HUES48 (cell line): ENCODE results near the gene TACC2.

Source experiments
- H3K27ac ChIP-seq: one replicate; pipeline ENCODE4 v1.7.0; 2013; ENCODE audit warnings: low read depth, low read length, inconsistent platforms
- H3K27me3 ChIP-seq: 2 replicates; pipeline ENCODE4 v1.6.1; 2013; ENCODE audit warnings: mild to moderate bottlenecking, low read length; ENCODE audit not compliant: control insufficient read depth, insufficient read depth
- H3K36me3 ChIP-seq: 2 replicates; pipeline ENCODE4 v1.6.1; 2013; ENCODE audit warnings: low read length; ENCODE audit not compliant: control insufficient read depth, insufficient read depth
- H3K4me1 ChIP-seq: 2 replicates; pipeline ENCODE4 v1.6.1; 2013; ENCODE audit warnings: mild to moderate bottlenecking, low read length; ENCODE audit not compliant: control insufficient read depth, insufficient read depth
- H3K4me3 ChIP-seq: 2 replicates; pipeline ENCODE4 v1.5.1; 2013; ENCODE audit warnings: mild to moderate bottlenecking, low read depth, low read length
- H3K9ac ChIP-seq: 2 replicates; pipeline ENCODE4 v1.6.1; 2013; ENCODE audit warnings: mild to moderate bottlenecking, low read depth, low read length, moderate library complexity
- H3K9me3 ChIP-seq: 2 replicates; pipeline ENCODE4 v1.6.1; 2013; ENCODE audit warnings: low read length; ENCODE audit not compliant: control insufficient read depth, insufficient read depth

Gene TACC2

DNA sequence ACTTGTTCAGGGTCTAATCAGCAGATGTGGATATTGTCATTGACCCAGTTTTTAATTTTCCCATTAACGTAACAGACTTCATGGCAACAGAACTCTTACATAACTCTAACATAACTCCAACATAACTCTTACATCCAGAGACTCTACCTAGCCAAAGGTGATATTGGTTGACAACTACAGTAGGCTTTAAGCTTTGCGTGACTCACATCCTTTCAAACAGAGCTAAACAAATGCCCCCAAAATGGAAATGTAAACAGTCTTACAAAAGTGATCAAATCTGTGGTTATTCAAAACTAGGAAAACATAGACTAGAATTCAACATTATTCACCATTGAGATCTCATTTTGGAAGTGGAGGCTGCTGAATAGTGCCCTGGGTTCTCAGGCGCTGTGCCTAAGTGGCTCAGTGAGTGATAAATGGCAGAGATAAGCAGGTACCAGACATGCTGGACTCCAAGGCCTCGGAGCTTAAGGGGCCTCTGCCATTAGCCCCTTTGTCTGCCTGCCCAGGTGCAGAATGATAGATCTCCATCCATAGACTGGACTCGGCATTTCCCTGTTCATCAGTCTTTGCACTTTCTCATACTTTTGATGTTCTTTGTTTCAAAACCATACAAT lies 247.8 kb downstream of the TACC2 start:
- H3K36me3 ChIP-seq = peaks cover 77% of the 10 kb centered on the region
- H3K27ac ChIP-seq = no peak overlapping the region
- H3K9me3 ChIP-seq = no peaks in the 10 kb centered on the region

DNA sequence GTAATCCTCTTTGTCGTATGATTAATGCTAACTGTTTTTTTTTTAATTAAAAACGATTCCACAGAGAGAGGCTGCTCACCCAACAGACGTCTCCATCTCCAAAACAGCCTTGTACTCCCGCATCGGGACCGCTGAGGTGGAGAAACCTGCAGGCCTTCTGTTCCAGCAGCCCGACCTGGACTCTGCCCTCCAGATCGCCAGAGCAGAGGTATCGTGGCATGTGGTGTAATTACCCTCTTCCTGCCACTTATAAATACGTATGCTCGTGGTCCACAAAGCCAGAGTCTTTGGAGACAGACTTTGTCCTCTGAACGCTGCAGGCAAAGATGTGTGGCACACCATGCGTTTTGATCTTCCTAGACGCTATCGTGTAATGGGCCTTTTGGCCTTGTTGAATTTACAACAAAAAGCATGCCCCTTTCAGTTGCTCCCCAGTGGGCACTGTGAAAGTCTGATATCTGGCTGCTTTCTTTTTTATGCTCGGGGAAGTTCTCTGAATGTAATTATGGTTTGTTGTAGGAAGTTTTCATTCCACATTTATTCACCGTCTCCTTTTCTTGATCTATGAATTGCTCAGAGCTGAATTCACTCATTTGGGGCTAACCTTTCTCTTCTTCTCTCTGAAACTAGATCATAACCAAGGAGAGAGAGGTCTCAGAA lies 248.5 kb downstream of the TACC2 start:
- peaks cover 79% of the 10 kb centered on the region for H3K36me3 ChIP-seq
- H3K9ac ChIP-seq = no peak overlapping the region
- H3K4me1 ChIP-seq = no peaks in the 10 kb centered on the region

More for the DNA sequence above, 247.8 kb downstream of the TACC2 start:
- Histone ChIP-seq H3K4me1 (no peaks in the 10 kb centered on the region), H3K4me3 (no peak overlapping the region), H3K9ac (no peak overlapping the region), H3K27me3 (no peaks in the 10 kb centered on the region)

DNA sequence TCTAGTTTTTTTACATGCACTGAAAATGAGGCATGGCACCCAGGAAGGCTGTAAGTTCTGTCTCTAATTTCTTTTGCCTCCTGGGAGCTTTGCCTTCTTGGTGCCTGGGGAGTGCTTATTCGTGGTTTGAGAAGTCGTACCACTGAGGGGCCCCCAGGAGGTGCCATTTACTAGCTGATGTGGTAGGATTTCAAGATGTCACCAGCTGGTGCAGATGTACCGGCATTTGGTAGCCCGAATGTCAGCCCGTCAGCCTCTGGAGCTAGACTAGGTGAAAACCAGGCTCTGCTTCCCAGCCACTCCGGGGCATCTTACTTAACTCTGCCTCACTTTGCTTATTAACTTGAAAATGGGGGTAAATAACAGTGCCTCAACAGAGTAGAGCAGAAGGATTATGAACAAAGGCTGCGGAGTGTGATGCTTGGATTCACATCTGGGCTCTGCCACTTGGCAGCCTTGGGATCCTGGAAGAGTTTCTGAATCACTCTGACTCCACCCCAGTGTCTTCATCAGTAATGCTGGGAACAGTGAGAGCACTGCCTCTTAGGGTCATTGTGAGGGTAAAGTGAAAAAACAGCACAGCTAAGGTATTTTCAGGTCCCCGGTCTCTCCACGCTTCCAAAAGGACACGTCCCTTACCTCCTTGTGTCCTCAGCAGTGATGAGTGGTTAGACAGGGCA lies 250.8 kb downstream of the TACC2 start:
- Histone ChIP-seq H3K4me3 (no peak overlapping the region), H3K27me3 (no peaks in the 10 kb centered on the region), H3K9ac (no peak overlapping the region), H3K27ac (no peak overlapping the region), H3K4me1 (no peaks in the 10 kb centered on the region), H3K9me3 (no peaks in the 10 kb centered on the region), H3K36me3 (peaks cover 87% of the 10 kb centered on the region)

More for the DNA sequence above, 248.5 kb downstream of the TACC2 start:
- Histone ChIP-seq H3K27ac (no peak overlapping the region), H3K4me3 (no peak overlapping the region), H3K9me3 (no peaks in the 10 kb centered on the region), H3K27me3 (no peaks in the 10 kb centered on the region)

DNA sequence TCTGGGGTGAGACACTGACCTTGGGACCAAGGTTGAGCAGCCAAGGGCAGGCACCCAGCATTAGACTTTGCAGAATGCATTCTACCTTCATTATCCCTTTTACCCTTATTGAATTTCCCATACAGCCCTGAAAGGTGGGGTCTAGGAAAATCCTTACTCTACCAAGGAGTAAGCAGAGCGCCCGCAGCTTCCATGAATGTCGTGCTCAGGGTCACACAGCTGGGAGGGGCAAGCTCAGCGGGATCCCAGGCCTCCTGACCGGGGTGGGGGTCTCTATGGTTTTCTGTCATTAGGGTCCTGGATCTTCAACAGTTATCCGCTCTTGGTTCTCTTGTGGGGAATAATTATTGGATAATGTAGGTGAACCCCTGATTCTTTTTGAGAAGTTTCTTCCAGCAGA lies 251.4 kb downstream of the TACC2 start:
- Histone ChIP-seq H3K27me3 (no peaks in the 10 kb centered on the region), H3K4me1 (no peaks in the 10 kb centered on the region), H3K9ac (no peak overlapping the region), H3K27ac (no peak overlapping the region), H3K9me3 (no peaks in the 10 kb centered on the region), H3K4me3 (no peak overlapping the region), H3K36me3 (peaks cover 93% of the 10 kb centered on the region)

DNA sequence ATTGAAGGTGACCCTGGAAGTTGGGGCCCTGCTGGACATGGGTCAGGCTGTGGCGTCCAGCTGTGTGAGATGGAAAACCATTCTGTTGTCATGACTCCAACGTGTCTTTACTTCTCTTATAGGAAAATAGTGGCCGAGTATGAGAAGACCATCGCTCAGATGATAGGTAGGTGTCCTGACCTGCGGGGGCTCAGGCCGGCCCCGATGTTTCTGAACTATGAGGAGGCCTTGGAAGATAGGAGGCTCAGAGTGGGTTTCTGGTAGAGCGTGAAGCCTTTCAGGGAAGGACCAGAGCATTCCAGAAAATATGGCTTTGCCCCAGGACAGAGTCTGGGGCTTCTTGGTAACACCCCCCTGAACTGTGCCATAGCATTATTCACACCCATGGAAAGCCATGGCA lies 252.9 kb downstream of the TACC2 start:
- no peaks in the 10 kb centered on the region for H3K4me1 ChIP-seq
- H3K9ac ChIP-seq = no peak overlapping the region
- no peak overlapping the region for H3K27ac ChIP-seq
- H3K9me3 ChIP-seq = no peaks in the 10 kb centered on the region
- peaks cover 87% of the 10 kb centered on the region for H3K36me3 ChIP-seq
- H3K4me3 ChIP-seq = no peak overlapping the region
- no peaks in the 10 kb centered on the region for H3K27me3 ChIP-seq

DNA sequence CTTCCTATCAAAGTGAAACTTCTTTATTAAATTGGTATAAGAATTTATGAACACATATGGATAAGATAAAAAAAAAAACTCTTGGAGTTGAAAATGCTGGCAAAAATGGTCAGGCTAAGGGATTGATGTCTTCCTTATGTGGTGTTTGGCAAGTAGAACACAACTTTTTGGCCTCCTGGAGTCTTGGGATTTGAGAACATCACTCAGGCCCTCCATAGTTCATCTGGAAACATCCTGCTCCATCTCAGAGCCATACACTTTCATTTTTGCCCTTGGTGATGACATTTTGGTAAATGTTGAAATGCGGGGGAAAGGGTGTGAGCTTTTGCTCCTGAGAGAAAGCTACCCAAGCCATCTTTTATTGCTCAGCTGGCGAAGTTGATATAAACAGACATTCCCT lies 254.6 kb downstream of the TACC2 start:
- no peaks in the 10 kb centered on the region for H3K27me3 ChIP-seq
- no peaks in the 10 kb centered on the region for H3K9me3 ChIP-seq
- H3K4me3 ChIP-seq = no peak overlapping the region
- no peak overlapping the region for H3K9ac ChIP-seq
- peaks cover 72% of the 10 kb centered on the region for H3K36me3 ChIP-seq
- H3K4me1 ChIP-seq = no peaks in the 10 kb centered on the region
- no peak overlapping the region for H3K27ac ChIP-seq

DNA sequence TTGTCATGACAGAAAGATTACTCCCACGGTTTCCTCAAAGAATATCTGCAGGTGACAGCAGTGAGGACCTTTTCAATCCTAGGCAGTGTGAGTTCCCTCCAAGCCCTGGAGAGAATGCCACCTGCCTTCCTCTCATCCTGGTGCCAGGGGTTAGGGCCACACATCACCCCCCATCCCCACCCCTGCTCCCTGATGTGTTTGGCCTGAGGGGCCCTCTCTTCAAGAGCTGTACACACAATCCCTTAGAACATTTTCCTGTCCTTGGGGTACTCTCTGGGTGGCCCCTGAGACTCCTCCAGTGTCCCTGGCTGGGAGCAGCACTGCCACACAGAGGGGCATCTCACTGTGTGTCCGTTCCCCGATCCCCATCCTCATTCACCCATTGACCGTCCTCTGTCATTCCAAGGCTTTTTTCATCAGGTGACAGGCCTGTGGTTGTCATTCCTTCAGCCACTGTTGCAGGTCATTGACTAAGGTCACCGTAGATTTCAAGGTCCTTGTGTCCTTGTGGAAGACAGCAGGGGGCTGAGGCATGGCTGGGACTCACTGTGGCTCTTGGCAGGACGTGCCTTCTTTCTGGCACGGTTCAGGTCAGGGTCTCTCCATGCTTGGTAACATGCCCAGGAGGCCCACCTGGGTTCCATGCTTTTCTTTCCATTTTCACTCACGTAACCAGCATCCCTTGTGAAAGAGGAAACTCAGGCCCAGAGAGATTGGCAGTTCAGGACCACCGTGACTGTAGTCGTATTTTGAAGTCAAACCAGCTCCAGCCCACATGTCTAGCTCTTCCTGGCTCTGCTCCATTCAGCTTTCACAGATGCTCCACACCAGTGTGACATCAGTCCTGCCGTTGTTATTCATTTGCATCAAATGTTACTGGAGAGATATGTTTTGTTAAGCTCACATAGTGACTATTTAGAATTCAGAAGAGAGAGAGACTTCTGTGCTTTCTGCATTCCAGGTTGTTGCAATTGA lies 255.3 kb downstream of the TACC2 start:
- H3K4me1 ChIP-seq = no peaks in the 10 kb centered on the region
- H3K9me3 ChIP-seq = no peaks in the 10 kb centered on the region
- no peak overlapping the region for H3K27ac ChIP-seq
- peaks cover 72% of the 10 kb centered on the region for H3K36me3 ChIP-seq
- H3K9ac ChIP-seq = no peak overlapping the region
- H3K4me3 ChIP-seq = no peak overlapping the region
- no peaks in the 10 kb centered on the region for H3K27me3 ChIP-seq

DNA sequence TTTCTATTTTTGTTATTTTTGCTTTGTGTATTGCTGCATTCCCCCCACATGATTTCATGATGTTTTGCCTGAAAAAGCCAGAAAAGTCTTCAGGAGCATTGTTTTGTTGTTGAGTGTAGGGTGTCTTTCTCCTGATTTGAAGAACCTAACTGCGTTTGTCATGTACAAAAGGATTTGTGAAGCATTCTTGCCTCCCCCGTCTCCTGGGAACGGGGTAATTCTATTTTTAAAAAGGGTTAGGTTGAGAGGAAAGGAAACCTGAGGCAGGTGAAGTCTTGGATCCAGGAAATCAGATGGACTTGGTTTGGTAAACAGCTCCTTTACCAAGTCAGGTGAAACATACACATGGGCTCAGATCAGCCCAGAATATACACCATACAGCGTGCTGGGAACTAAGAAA lies 256.2 kb downstream of the TACC2 start:
- Histone ChIP-seq H3K9ac (no peak overlapping the region), H3K36me3 (peaks cover 72% of the 10 kb centered on the region), H3K27me3 (no peaks in the 10 kb centered on the region), H3K4me3 (no peak overlapping the region), H3K27ac (no peak overlapping the region), H3K4me1 (no peaks in the 10 kb centered on the region), H3K9me3 (no peaks in the 10 kb centered on the region)

DNA sequence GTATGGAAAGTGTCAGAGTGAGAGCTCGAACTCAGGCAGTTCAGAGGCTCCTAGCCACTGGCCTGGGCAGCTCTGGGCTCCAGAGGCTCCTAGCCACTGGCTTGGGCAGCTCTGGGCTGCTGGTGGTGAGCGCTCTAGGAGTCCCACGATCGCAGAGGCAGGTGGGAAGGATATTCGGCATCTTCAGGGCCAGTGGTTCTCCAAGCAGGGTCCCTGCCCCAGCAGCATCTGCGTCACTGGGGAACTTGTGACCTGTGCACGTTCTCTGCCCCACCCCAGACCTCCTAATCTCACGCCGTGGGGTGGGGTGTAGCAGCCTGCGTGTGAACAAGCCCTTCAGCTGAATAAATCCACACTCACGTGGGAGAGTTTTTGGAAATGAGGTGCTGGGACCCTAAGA lies 256.9 kb downstream of the TACC2 start:
- H3K4me1 ChIP-seq = no peaks in the 10 kb centered on the region

DNA sequence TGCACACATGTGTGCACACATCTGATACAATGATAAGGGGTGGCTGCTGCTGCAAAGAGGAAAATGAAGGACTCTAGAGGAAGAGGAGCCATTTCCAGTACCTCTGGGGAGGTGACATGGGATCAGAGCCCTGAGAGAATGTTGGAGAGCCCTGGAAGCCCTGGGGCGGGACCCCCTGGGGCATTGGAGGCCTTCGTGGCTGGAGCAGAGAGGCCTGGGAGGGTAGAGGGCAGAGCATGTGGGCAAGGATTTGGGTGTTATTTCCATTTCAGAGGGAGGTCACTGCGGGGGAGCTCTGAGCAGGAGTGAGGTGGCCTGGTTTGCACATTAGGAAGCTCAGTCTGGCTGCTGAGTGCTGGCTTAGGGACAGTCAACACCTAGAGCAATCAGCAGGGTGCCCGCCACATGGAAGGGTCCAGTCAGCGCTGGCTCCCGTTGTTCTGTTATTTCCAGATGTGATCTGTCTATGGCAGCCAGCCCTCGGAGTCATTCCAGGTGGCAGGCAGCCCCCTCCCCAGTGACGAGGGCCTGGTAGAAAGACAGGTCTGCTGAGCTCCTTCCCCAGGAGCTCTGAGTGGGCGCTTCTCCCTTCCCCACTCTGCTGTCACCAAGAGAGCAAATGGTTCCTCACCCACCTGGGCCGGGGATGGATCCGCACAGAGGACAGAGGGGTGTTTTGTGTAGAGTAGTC lies 258.0 kb downstream of the TACC2 start:
- H3K4me3 ChIP-seq = no peak overlapping the region
- H3K9me3 ChIP-seq = no peaks in the 10 kb centered on the region
- no peak overlapping the region for H3K9ac ChIP-seq
- H3K27ac ChIP-seq = no peak overlapping the region
- no peaks in the 10 kb centered on the region for H3K27me3 ChIP-seq
- H3K4me1 ChIP-seq = no peaks in the 10 kb centered on the region
- peaks cover 64% of the 10 kb centered on the region for H3K36me3 ChIP-seq

More for the DNA sequence above, 256.9 kb downstream of the TACC2 start:
- Histone ChIP-seq H3K9ac (no peak overlapping the region), H3K27ac (no peak overlapping the region), H3K36me3 (peaks cover 65% of the 10 kb centered on the region), H3K9me3 (no peaks in the 10 kb centered on the region), H3K4me3 (no peak overlapping the region), H3K27me3 (no peaks in the 10 kb centered on the region)
